Testis (tissue), 3 donors: Measurements from ENCODE around the gene KDM3B. TPM values are rescaled to one million over a fixed set of nuclear protein-coding genes. Genes with fewer than 3 reads are reported as not detected.

Experiments used
- DNase-seq: peaks from one replicate; pipeline ENCODE4 v3.0.0-alpha.2; 2019
- H3K27ac ChIP-seq, 2 donors: fragments of 200-600 bp; sonication (generic); one replicate each; pipeline ENCODE4 v1.5.1; 2019
- H3K27me3 ChIP-seq: fragments of 200-600 bp; sonication (generic); one replicate; pipeline ENCODE4 v1.5.1; 2019
- H3K36me3 ChIP-seq: fragments of 200-600 bp; sonication (generic); one replicate; pipeline ENCODE4 v1.5.1; 2017; ENCODE audit warnings: low read depth; ENCODE audit errors: missing control alignments
- H3K4me1 ChIP-seq: fragments of 200-600 bp; sonication (generic); one replicate; pipeline ENCODE4 v1.5.1; 2019
- H3K4me3 ChIP-seq, 2 donors: fragments of 200-600 bp; sonication (generic); one replicate each; pipeline ENCODE4 v1.5.1; 2017 to 2019
- H3K9me3 ChIP-seq: fragments of 200-600 bp; sonication (generic); one replicate; pipeline ENCODE4 v1.5.1; 2017
- CTCF ChIP-seq, 3 experiments: fragments of 450-650 bp in 2 of 3; fragments of 200-600 bp in 1 of 3; sonication (generic) in 1 of 3; IDR thresholded peaks; one replicate each; pipeline ENCODE4 v1.5.1; 2016 to 2019; ENCODE audit warnings: antibody characterized with exemption in 3 of 3, mild to moderate bottlenecking in 2 of 3, moderate library complexity in 1 of 3
- POLR2A ChIP-seq: fragments of 450-650 bp; IDR thresholded peaks from one replicate; pipeline ENCODE4 v1.6.1; 2017; ENCODE audit warnings: antibody characterized with exemption, mild to moderate bottlenecking, moderate library complexity
- WGBS, 2 donors: methylation state at CpG; one replicate each; pipeline ENCODE4 v1.1.5; 2018; 5-methylcytosine and 5-hydroxymethylcytosine counted together
- intact Hi-C: fragments of 100-400 bp; cut with DNase I; formaldehyde crosslinking; loops from one replicate; pipeline ENCODE4 v1.15.1; 2023; ENCODE audit warnings: low total_unique reads
- polyA plus RNA-seq: library from polyadenylated mRNA; stranded (reverse); fragments of 350-450 nt; fragmentation: Illumina TruSeq; extraction: RNeasy Lipid Tissue Mini Kit (QIAGEN cat#74804); gene quantifications from one replicate; pipeline ENCODE4 v1.2.3, GENCODE V29; 2014; ENCODE audit warnings: low read depth, low replicate concordance; ENCODE audit not compliant: insufficient read depth
- total RNA-seq, 2 donors: library from RNA; depleted of rRNA; stranded (reverse); fragments of >200 nt; gene quantifications; one replicate each; pipeline ENCODE4 v1.2.3, GENCODE V29; 2016

The KDM3B gene
- total and polyA plus RNA-seq, 3 donors from 2014 or later: 61.8 to 85.3 (median 81.1) TPM

- no peak overlapping the region for H3K27ac ChIP-seq
- intact Hi-C loops: loop anchor here (10.0 kb wide), 1 partner anchor 55 kb away; no protein-coding TSS in a partner anchor
- no peaks in the 10 kb centered on the region for H3K27me3 ChIP-seq
- peak overlapping the region; percentile 1 to 31 for H3K4me3 ChIP-seq
- peak; percentile 95 for DNase-seq
- WGBS, 2 donors: 12 to 17% methylated on average over 12 to 22 of the region's 22 CpGs
- TF ChIP-seq CTCF (IDR thresholded peaks at IDR 0.05) (peak; percentile 94 to 95 (median 94)), POLR2A (no peak)
- H3K9me3 ChIP-seq: no peaks in the 10 kb centered on the region
- H3K36me3 ChIP-seq: no peaks in the 10 kb centered on the region
- peaks cover 4% of the 10 kb centered on the region for H3K4me1 ChIP-seq
These were observed 97.2 kb downstream of the KDM3B start for GRCh38 chr5:138449501-138450239.

- Histone ChIP-seq H3K27ac (no peak overlapping the region), H3K4me3 (peak overlapping the region in 1 of 2 donors; percentile 31), H3K4me1 (peaks cover 4% of the 10 kb centered on the region), H3K9me3 (no peaks in the 10 kb centered on the region), H3K36me3 (no peaks in the 10 kb centered on the region), H3K27me3 (no peaks in the 10 kb centered on the region)
- no peak for TF ChIP-seq CTCF (IDR thresholded peaks at IDR 0.05)
- TF ChIP-seq POLR2A: no peak
- DNase-seq: no peak
- WGBS, 2 donors: 76 to 85% methylated on average over 5 of the region's 5 CpGs
- intact Hi-C loops: loop anchor here (10.0 kb wide), 1 partner anchor 54 kb away; no protein-coding TSS in a partner anchor
These were observed 98.5 kb downstream of the KDM3B start for GRCh38 chr5:138450971-138451370.

- no peaks in the 10 kb centered on the region for H3K27me3 ChIP-seq
- intact Hi-C loops: loop anchor here (10.0 kb wide), 1 partner anchor 52 kb away; no protein-coding TSS in a partner anchor
- H3K36me3 ChIP-seq: no peaks in the 10 kb centered on the region
- TF ChIP-seq POLR2A (no peak), CTCF (IDR thresholded peaks at IDR 0.05) (no peak)
- 79 to 87% methylated on average over 4 to 6 of the region's 6 CpGs for WGBS, 2 donors
- peaks cover 4% of the 10 kb centered on the region for H3K4me1 ChIP-seq
- no peak for DNase-seq
- no peak overlapping the region for H3K27ac ChIP-seq
- H3K9me3 ChIP-seq: no peaks in the 10 kb centered on the region
- H3K4me3 ChIP-seq: no peak overlapping the region
These were observed 100.2 kb downstream of the KDM3B start for GRCh38 chr5:138452720-138453119.

- H3K4me3 ChIP-seq: no peak overlapping the region
- no peak overlapping the region for H3K27ac ChIP-seq
- 80 to 89% methylated on average over 12 to 13 of the region's 13 CpGs for WGBS, 2 donors
- no peaks in the 10 kb centered on the region for H3K9me3 ChIP-seq
- intact Hi-C loops: loop anchor here (10.0 kb wide), 1 partner anchor 51 kb away; no protein-coding TSS in a partner anchor
- peaks cover 13% of the 10 kb centered on the region for H3K4me1 ChIP-seq
- no peak for TF ChIP-seq POLR2A
- no peak for TF ChIP-seq CTCF (IDR thresholded peaks at IDR 0.05)
- no peaks in the 10 kb centered on the region for H3K36me3 ChIP-seq
- DNase-seq: no peak
- no peaks in the 10 kb centered on the region for H3K27me3 ChIP-seq
These were observed 101.1 kb downstream of the KDM3B start for GRCh38 chr5:138453590-138453989.
